Activated CD8-positive, alpha-beta T cell treated with anti-CD3 and anti-CD28 coated beads, Interleukin-2, amount 10 ng/mL, durations not matched to agents 7 days and 5 days (primary cell): ENCODE data around the gene CREB1. TPM values are rescaled to one million over a fixed set of nuclear protein-coding genes. Genes with fewer than 3 reads are reported as not detected.
A peak's percentile ranks its signal among the peaks of the same experiment; 100 is the strongest.

Experiments
- ATAC-seq: fragments of 150-1000 bp; cut with Tn5 transposase; one replicate; pipeline ENCODE4 v1.10.0; 2021; ENCODE audit warnings: moderate library complexity
- CTCF ChIA-PET: fragments of 350-600 bp; sonication (Branson Sonifier 250); formaldehyde crosslinking; loops from one replicate; lab custom pipeline; 2021; ENCODE audit warnings: antibody characterized with exemption; lab: Charles Lee
- POLR2A ChIA-PET: fragments of 350-600 bp; sonication (Branson Sonifier 250); formaldehyde crosslinking; loops from one replicate; lab custom pipeline; 2021; ENCODE audit warnings: antibody characterized with exemption; lab: Charles Lee
- DNase-seq: peaks from one replicate; pipeline ENCODE4 v3.0.0-alpha.2; 2020
- H3K27ac Mint-ChIP-seq: one replicate; pipeline ENCODE4 v1.8.0; 2021; ENCODE audit warnings: mild to moderate bottlenecking, mixed read lengths
- H3K27me3 Mint-ChIP-seq: one replicate; pipeline ENCODE4 v1.8.0; 2021; ENCODE audit warnings: low read depth, mixed read lengths
- H3K36me3 Mint-ChIP-seq: one replicate; pipeline ENCODE4 v1.8.0; 2021; ENCODE audit warnings: low read depth, mixed read lengths
- H3K4me1 Mint-ChIP-seq: one replicate; pipeline ENCODE4 v1.8.0; 2021; ENCODE audit warnings: low read depth, mixed read lengths
- H3K4me3 Mint-ChIP-seq: one replicate; pipeline ENCODE4 v1.8.0; 2021; ENCODE audit warnings: mild to moderate bottlenecking, mixed read lengths
- H3K9me3 Mint-ChIP-seq: one replicate; pipeline ENCODE4 v1.8.0; 2022; ENCODE audit warnings: mixed read lengths; ENCODE audit not compliant: insufficient read depth
- total RNA-seq, 2 experiments: library from RNA; stranded (reverse); gene quantifications; one replicate each; pipeline ENCODE4 v1.2.3, GENCODE V29; 2021

CREB1 gene
- total RNA-seq: 100 to 1,000 TPM in 1 of 2 experiments, 10 to 100 TPM in 1; 87.6 to 103 TPM

DNA sequence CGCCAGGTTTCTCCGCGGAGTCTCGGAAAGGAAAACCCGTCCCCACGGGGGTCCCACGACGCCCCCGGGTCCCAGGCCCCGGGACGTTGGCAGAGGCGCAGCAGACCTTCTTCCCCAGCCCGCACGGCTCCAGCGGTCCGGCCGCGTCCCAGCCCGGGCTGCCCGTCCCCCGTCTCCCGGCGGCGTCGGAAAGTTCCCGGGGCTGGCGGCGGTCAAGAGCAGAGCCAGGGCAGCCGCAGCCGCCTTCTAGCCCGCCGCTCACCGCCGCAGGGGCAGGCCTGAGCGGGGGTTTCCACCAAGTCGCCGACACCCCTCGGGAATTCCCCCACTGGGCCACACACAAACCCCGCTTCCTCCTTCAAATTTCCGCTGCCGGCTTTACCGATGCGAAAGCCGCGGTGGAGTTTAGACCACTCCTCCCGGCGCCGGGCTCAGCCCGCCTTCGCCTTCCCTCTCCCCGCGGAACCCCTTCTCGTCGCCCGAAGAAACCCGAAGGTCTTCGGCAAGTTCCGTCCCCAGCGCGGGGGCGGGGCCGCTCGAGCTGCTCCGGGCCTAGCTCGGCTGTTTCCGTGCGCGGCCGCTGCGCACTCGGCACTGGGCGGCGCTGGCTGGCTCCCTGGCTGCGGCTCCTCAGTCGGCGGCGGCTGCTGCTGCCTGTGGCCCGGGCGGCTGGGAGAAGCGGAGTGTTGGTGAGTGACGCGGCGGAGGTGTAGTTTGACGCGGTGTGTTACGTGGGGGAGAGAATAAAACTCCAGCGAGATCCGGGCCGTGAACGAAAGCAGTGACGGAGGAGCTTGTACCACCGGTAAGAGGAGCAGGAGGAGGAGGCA is at the start of gene CREB1:
Gene CREB1 (plus strand): TSS at position 633 of the 830 bp plus-strand sequence. CDS start 25,674 bp downstream, outside the sequence.
- peaks cover 48% of the 10 kb centered on the region for H3K4me1 Mint-ChIP-seq
- ChIA-PET POLR2A (interaction anchor here (0.7 to 3.9 kb wide), 28 partner anchors 9 to 765 kb away, joined by 3 to 60 read pairs (median 4); partner anchors contain the start of genes FASTKD2, KLF7, MDH1B and METTL21A), CTCF (interaction anchor here (0.6 to 1.2 kb wide), 6 partner anchors 19 to 107 kb away, joined by 3 to 6 read pairs (median 3); no protein-coding TSS in a partner anchor)
- no peaks in the 10 kb centered on the region for H3K9me3 Mint-ChIP-seq
- ATAC-seq: peak; percentile 90
- peak within 1 kb of the TSS; percentile 99 for H3K27ac Mint-ChIP-seq
- peak within 1 kb of the TSS; percentile 90 for H3K4me3 Mint-ChIP-seq
- DNase-seq: peak; percentile 99
- peaks cover 15% of the 10 kb centered on the region for H3K27me3 Mint-ChIP-seq
- H3K36me3 Mint-ChIP-seq: peaks cover 22% of the 10 kb centered on the region

DNA sequence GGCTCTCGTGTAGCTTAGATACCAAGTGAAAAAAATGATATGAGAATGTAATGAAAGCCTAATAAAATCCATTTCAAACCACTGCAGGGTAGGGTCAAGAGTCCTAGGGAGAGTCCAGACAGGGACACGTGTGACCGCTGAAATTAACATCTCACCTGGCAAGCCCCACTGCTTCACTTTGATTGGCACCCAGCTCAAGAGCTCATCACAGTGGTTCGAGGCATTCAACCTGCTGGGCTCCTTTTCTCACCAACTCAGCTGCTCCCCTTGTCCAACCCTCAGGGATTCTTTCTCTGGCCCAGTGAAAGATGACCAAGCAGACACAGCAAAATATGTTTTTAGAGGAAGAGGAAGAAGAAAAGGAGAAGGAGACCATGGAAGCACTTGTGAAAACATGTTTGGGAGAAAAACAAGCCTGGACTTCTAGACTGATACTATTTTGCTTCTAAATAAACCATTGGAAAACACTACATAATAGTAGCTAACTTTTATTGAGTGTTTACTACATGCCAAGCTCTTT is 49.2 kb upstream of the CREB1 start:
- no peak for DNase-seq
- no peaks in the 10 kb centered on the region for H3K36me3 Mint-ChIP-seq
- peaks cover 18% of the 10 kb centered on the region for H3K4me1 Mint-ChIP-seq
- CTCF ChIA-PET: no interaction called here
- POLR2A ChIA-PET: interaction anchor here (0.7 kb wide), 1 partner anchor 49 kb away, joined by 4 read pairs; the partner anchor contains the start of gene CREB1
- no peaks in the 10 kb centered on the region for H3K27me3 Mint-ChIP-seq
- no peak overlapping the region for H3K4me3 Mint-ChIP-seq
- ATAC-seq: no peak
- H3K27ac Mint-ChIP-seq: no peak overlapping the region
- no peaks in the 10 kb centered on the region for H3K9me3 Mint-ChIP-seq

GRCh38 chr2:207481924-207482323 is 47.8 kb upstream of the CREB1 start:
- Mint-ChIP-seq H3K9me3 (no peaks in the 10 kb centered on the region), H3K27ac (no peak overlapping the region), H3K4me1 (peaks cover 18% of the 10 kb centered on the region), H3K4me3 (no peak overlapping the region), H3K27me3 (no peaks in the 10 kb centered on the region), H3K36me3 (no peaks in the 10 kb centered on the region)
- ATAC-seq: no peak
- POLR2A ChIA-PET: interaction anchor here (0.9 kb wide), 1 partner anchor 48 kb away, joined by 3 read pairs; the partner anchor contains the start of gene CREB1
- CTCF ChIA-PET: no interaction called here
- no peak for DNase-seq

DNA sequence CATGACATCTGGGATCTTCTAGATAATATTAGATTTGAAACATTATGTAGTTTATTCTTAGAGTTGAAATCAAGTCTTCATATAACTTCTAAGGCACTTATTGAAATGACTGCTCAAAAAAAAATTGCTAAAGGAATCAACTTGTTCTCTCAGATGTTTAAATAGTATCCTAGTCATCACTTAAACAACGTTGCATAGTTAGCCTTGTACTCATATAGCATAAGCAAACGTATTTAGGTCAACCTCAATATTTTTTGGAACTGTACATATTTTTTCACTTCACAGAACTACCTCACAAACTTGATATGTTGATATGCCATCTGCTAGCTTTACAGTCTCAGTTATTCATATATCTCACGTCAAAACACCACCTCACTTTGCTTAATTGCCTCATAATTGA is 47.1 kb upstream of the CREB1 start:
- Mint-ChIP-seq H3K4me3 (no peak overlapping the region), H3K9me3 (no peaks in the 10 kb centered on the region), H3K4me1 (peaks cover 18% of the 10 kb centered on the region), H3K36me3 (no peaks in the 10 kb centered on the region), H3K27ac (no peak overlapping the region), H3K27me3 (no peaks in the 10 kb centered on the region)
- no peak for DNase-seq
- no peak for ATAC-seq
- POLR2A ChIA-PET: interaction anchor here (0.9 kb wide), 1 partner anchor 47 kb away, joined by 3 read pairs; the partner anchor contains the start of gene CREB1
- CTCF ChIA-PET: no interaction called here

- H3K36me3 Mint-ChIP-seq: no peaks in the 10 kb centered on the region
- peaks cover 18% of the 10 kb centered on the region for H3K4me1 Mint-ChIP-seq
- H3K4me3 Mint-ChIP-seq: no peak overlapping the region
- H3K9me3 Mint-ChIP-seq: no peaks in the 10 kb centered on the region
- ATAC-seq (no peak), DNase-seq (no peak)
- POLR2A ChIA-PET: no interaction called here
- H3K27ac Mint-ChIP-seq: no peak overlapping the region
- no peaks in the 10 kb centered on the region for H3K27me3 Mint-ChIP-seq
- CTCF ChIA-PET: no interaction called here
These were observed 46.7 kb upstream of the CREB1 start for GRCh38 chr2:207483066-207483465.

- H3K4me1 Mint-ChIP-seq: peaks cover 15% of the 10 kb centered on the region
- ChIA-PET POLR2A (no interaction called here), CTCF (no interaction called here)
- H3K36me3 Mint-ChIP-seq: no peaks in the 10 kb centered on the region
- DNase-seq (no peak), ATAC-seq (no peak)
- no peak overlapping the region for H3K27ac Mint-ChIP-seq
- no peak overlapping the region for H3K4me3 Mint-ChIP-seq
- no peaks in the 10 kb centered on the region for H3K27me3 Mint-ChIP-seq
- H3K9me3 Mint-ChIP-seq: no peaks in the 10 kb centered on the region
These were observed 46.3 kb upstream of the CREB1 start for GRCh38 chr2:207483477-207483876.

GRCh38 chr2:207484444-207485391 is 45.0 kb upstream of the CREB1 start:
- Mint-ChIP-seq H3K27ac (no peak overlapping the region), H3K9me3 (no peaks in the 10 kb centered on the region), H3K4me1 (peaks cover 3% of the 10 kb centered on the region), H3K4me3 (no peak overlapping the region), H3K36me3 (no peaks in the 10 kb centered on the region), H3K27me3 (no peaks in the 10 kb centered on the region)
- POLR2A ChIA-PET: no interaction called here
- no peak for ATAC-seq
- CTCF ChIA-PET: no interaction called here
- DNase-seq: no peak

- no peak for DNase-seq
These were observed 42.0 kb upstream of the CREB1 start for GRCh38 chr2:207487650-207488311.

GRCh38 chr2:207489251-207489650 is 40.5 kb upstream of the CREB1 start:
- no peaks in the 10 kb centered on the region for H3K4me1 Mint-ChIP-seq
- H3K9me3 Mint-ChIP-seq: no peaks in the 10 kb centered on the region
- H3K36me3 Mint-ChIP-seq: no peaks in the 10 kb centered on the region
- DNase-seq (no peak), ATAC-seq (no peak)
- CTCF ChIA-PET: no interaction called here
- no peak overlapping the region for H3K27ac Mint-ChIP-seq
- POLR2A ChIA-PET: no interaction called here
- no peak overlapping the region for H3K4me3 Mint-ChIP-seq
- H3K27me3 Mint-ChIP-seq: peaks cover 2% of the 10 kb centered on the region

More at GRCh38 chr2:207487650-207488311, 42.0 kb upstream of the CREB1 start:
- CTCF ChIA-PET: interaction anchor here (0.6 kb wide), 1 partner anchor 644 kb away, joined by 3 read pairs; no protein-coding TSS in a partner anchor
- H3K4me3 Mint-ChIP-seq: no peak overlapping the region
- H3K9me3 Mint-ChIP-seq: no peaks in the 10 kb centered on the region
- POLR2A ChIA-PET: interaction anchor here (0.9 to 1.0 kb wide), 2 partner anchors 42 to 137 kb away, joined by 3 to 4 read pairs; partner anchors contain the start of genes CREB1 and METTL21A
- no peaks in the 10 kb centered on the region for H3K4me1 Mint-ChIP-seq
- ATAC-seq: no peak
- H3K27me3 Mint-ChIP-seq: peaks cover 2% of the 10 kb centered on the region
- H3K27ac Mint-ChIP-seq: no peak overlapping the region
- no peaks in the 10 kb centered on the region for H3K36me3 Mint-ChIP-seq

DNA sequence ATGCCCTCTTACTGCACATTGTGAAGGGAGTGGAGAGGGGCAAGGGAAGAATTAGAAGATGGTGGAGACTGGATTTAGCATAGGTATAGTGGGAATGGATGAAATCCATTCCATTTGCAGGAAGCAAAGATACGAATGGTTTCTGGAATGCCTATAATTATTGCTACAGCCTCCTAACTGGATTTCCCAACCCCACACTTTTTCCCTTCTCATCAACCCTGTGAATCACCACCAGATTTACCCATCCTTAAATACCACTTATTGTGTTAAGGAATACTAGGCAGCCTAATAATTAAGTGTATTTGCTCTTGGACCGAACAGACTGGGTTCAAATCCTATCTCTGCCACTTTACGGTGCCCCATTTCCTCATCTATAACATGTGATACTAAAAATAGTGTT is 39.3 kb upstream of the CREB1 start:
- ChIA-PET POLR2A (no interaction called here), CTCF (no interaction called here)
- Mint-ChIP-seq H3K27me3 (peaks cover 2% of the 10 kb centered on the region), H3K27ac (no peak overlapping the region), H3K4me3 (no peak overlapping the region), H3K4me1 (no peaks in the 10 kb centered on the region), H3K9me3 (no peaks in the 10 kb centered on the region), H3K36me3 (no peaks in the 10 kb centered on the region)
- no peak for DNase-seq
- ATAC-seq: no peak

DNA sequence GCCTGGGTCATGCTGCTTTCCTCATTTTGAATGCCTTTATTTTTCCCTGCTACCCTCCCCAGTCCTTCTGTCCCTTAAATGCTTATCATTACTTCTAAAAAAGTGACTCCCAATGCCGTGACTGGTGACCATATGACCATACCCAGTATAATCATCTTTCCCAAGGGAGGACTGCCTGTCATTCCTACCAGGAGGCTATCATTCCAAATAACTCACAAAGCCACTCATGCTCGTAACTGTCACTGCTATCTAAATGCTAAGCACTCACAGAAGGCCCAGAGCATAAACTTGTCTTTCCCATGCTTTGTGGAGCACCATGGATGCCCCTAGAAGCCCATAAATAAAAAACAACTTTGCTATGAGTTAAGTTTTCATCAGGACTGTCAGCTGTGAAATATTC is 38.7 kb upstream of the CREB1 start:
- no peak overlapping the region for H3K27ac Mint-ChIP-seq
- no peak for ATAC-seq
- no peak for DNase-seq
- H3K4me3 Mint-ChIP-seq: no peak overlapping the region
- ChIA-PET CTCF (no interaction called here), POLR2A (no interaction called here)
- no peaks in the 10 kb centered on the region for H3K4me1 Mint-ChIP-seq
- H3K27me3 Mint-ChIP-seq: peaks cover 2% of the 10 kb centered on the region
- H3K36me3 Mint-ChIP-seq: no peaks in the 10 kb centered on the region
- H3K9me3 Mint-ChIP-seq: no peaks in the 10 kb centered on the region
